HepG2 (cell line): ENCODE measurements around the gene COBLL1. TPM values are rescaled to one million over a fixed set of nuclear protein-coding genes. Genes with fewer than 3 reads are reported as not detected.
A peak's percentile ranks its signal among the peaks of the same experiment; 100 is the strongest.

Experiments used
- ATF7 ChIP-seq, 2 experiments: fragments of 450-650 bp in 1 of 2; sonication (generic) in 1 of 2; formaldehyde crosslinking in 1 of 2; IDR thresholded peaks; 2 replicates each; pipeline versions ENCODE4 v1.4.0 to v1.6.1; 2016 to 2020; ENCODE audit warnings: antibody characterized with exemption in 1 of 2, mild to moderate bottlenecking in 1 of 2, missing genetic modification reagents in 1 of 2
- CREM ChIP-seq, 2 experiments: sonication (generic) in 1 of 2; formaldehyde crosslinking in 1 of 2; IDR thresholded peaks; 2 replicates each; pipeline versions ENCODE4 v1.4.0 to v1.6.1; 2016 to 2020; ENCODE audit warnings: antibody characterized with exemption in 1 of 2, mild to moderate bottlenecking in 1 of 2, missing genetic modification reagents in 1 of 2
- KDM4B ChIP-seq: sonication (generic); formaldehyde crosslinking; IDR thresholded peaks from 2 replicates; pipeline ENCODE4 v1.4.0; 2020; ENCODE audit warnings: missing genetic modification reagents
- MTERF4 ChIP-seq: sonication (generic); formaldehyde crosslinking; IDR thresholded peaks from 2 replicates; pipeline ENCODE4 v1.8.0; 2023; ENCODE audit warnings: mild to moderate bottlenecking, missing genetic modification reagents
- PRMT3 ChIP-seq: sonication (generic); formaldehyde crosslinking; IDR thresholded peaks from 2 replicates; pipeline ENCODE4 v1.8.1; 2022; ENCODE audit warnings: low read depth, mild to moderate bottlenecking, moderate library complexity, missing genetic modification reagents, borderline replicate concordance
- SKIL ChIP-seq: sonication (generic); formaldehyde crosslinking; IDR thresholded peaks from 2 replicates; pipeline ENCODE4 v1.8.0; 2022; ENCODE audit warnings: missing genetic modification reagents, mild to moderate bottlenecking, moderate library complexity, borderline replicate concordance
- SP1 ChIP-seq, 2 experiments: fragments of 450-650 bp in 1 of 2; sonication (generic) in 1 of 2; formaldehyde crosslinking in 1 of 2; IDR thresholded peaks; 2 replicates each; pipeline versions ENCODE4 v1.4.0 to v1.6.1; 2016 to 2020; ENCODE audit warnings: missing genetic modification reagents in 1 of 2
- TBL1XR1 ChIP-seq: fragments of 150-350 bp; IDR thresholded peaks from 2 replicates; pipeline ENCODE4 v1.6.1; 2014; ENCODE audit warnings: borderline replicate concordance, low read length; ENCODE audit not compliant: partially characterized antibody
- ZBTB26 ChIP-seq: IDR thresholded peaks from 2 replicates; pipeline ENCODE4 v1.6.1; 2016; ENCODE audit warnings: missing compliant biosample characterization, missing genetic modification reagents, borderline replicate concordance
- ZFP37 ChIP-seq: sonication (generic); formaldehyde crosslinking; IDR thresholded peaks from 2 replicates; pipeline ENCODE4 v1.4.0; 2020; ENCODE audit warnings: missing genetic modification reagents, borderline replicate concordance
- ZFYVE20 ChIP-seq: sonication (generic); formaldehyde crosslinking; IDR thresholded peaks from 2 replicates; pipeline ENCODE4 v1.8.0; 2023; ENCODE audit warnings: low read depth, mild to moderate bottlenecking, moderate library complexity, missing genetic modification reagents, borderline replicate concordance
- ZNF121 ChIP-seq: sonication (generic); formaldehyde crosslinking; IDR thresholded peaks from 2 replicates; pipeline ENCODE4 v1.5.0; 2020; ENCODE audit warnings: mild to moderate bottlenecking, missing genetic modification reagents
- ZNF205 ChIP-seq: IDR thresholded peaks from 2 replicates; pipeline ENCODE4 v1.6.1; 2018; ENCODE audit warnings: missing biosample characterization, missing genetic modification reagents
- ZNF253 ChIP-seq: sonication (generic); formaldehyde crosslinking; IDR thresholded peaks from 2 replicates; pipeline ENCODE4 v1.8.0; 2022; ENCODE audit warnings: mild to moderate bottlenecking, missing genetic modification reagents, borderline replicate concordance
- ZNF510 ChIP-seq: sonication (generic); formaldehyde crosslinking; IDR thresholded peaks from 2 replicates; pipeline ENCODE4 v1.4.0; 2020; ENCODE audit warnings: low read depth, mild to moderate bottlenecking, missing genetic modification reagents
- ZNF513 ChIP-seq: sonication (generic); formaldehyde crosslinking; conservative IDR thresholded peaks from 2 replicates; pipeline ENCODE4 v1.5.0; 2020; ENCODE audit warnings: missing genetic modification reagents
- ZNF598 ChIP-seq: sonication (generic); formaldehyde crosslinking; IDR thresholded peaks from 2 replicates; pipeline ENCODE4 v1.5.1; 2020; ENCODE audit warnings: mild to moderate bottlenecking, missing genetic modification reagents, borderline replicate concordance
- ZNF749 ChIP-seq: sonication (generic); formaldehyde crosslinking; IDR thresholded peaks from 2 replicates; pipeline ENCODE4 v1.8.0; 2022; ENCODE audit warnings: mild to moderate bottlenecking, missing genetic modification reagents, moderate library complexity, borderline replicate concordance
- ZNF776 ChIP-seq: sonication (generic); formaldehyde crosslinking; IDR thresholded peaks from 2 replicates; pipeline ENCODE4 v1.4.0; 2020; ENCODE audit warnings: mild to moderate bottlenecking, missing genetic modification reagents
- ZNF800 ChIP-seq: sonication (generic); formaldehyde crosslinking; IDR thresholded peaks from 2 replicates; pipeline ENCODE4 v1.4.0; 2020; ENCODE audit warnings: missing genetic modification reagents
- polyA plus RNA-seq, 8 experiments: library from polyadenylated mRNA; depleted of rRNA in 3 of 8; stranded (reverse) in 7 of 8; unstranded in 1 of 8; fragments of >200 nt; fragmentation: Illumina TruSeq in 4 of 8; extraction: Trizol in 4 of 8; gene quantifications; 2 replicates each; pipeline versions ENCODE4 v1.2.1 to v1.2.3, GENCODE V29; 2011 to 2016; ENCODE audit warnings: low read depth in 4 of 8, missing spikeins in 1 of 8, mixed read lengths in 1 of 8; ENCODE audit not compliant: insufficient read depth in 1 of 8
- total RNA-seq, 5 experiments: library from RNA; depleted of rRNA; stranded (reverse); fragments of >200 nt; fragmentation: Illumina TruSeq; extraction: Trizol; gene quantifications; 2 replicates each; pipeline ENCODE4 v1.2.3, GENCODE V29; 2016; ENCODE audit warnings: low read depth in 1 of 5
- TF ChIP-seq, protein P1 (sequence below): sonication (generic); formaldehyde crosslinking; IDR thresholded peaks from 2 replicates; pipeline ENCODE4 v1.8.1; 2023; ENCODE audit warnings: mild to moderate bottlenecking, missing genetic modification reagents

Gene COBLL1
- total and polyA plus RNA-seq, 2 of the 13 experiments (the other 11 are each of a cell fraction or from before 2014, with no cell fraction given), result 32.6 to 86.8 TPM

DNA sequence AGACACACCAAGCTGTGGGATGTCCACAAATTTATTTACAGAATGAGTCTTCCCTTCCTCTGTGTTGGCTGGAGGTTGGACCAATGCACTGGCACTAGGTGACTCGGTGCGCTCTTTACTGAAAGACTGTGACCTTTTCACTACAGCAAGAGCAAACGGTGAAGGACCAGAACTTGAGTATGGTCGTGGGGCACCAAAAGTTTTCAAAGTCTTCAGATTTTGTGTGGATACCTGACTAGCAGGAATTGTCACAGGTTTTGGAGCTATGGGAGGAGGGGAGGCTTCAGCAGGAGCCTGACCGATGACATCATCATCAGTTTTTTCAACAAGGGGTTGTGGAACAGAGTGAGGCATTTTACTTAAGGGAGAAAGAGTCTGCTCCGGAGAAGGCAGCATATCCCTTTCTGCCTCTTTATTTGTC is 147.3 kb downstream of the COBLL1 start (continued):
- TF ChIP-seq ZNF513 (CRISPR knock-in tag), result no peak
- TF ChIP-seq ZNF749 (CRISPR knock-in tag), result no peak
- no peak for TF ChIP-seq KDM4B (CRISPR knock-in tag)
- TF ChIP-seq MTERF4 (CRISPR knock-in tag), result no peak
- TF ChIP-seq, protein P1, sequence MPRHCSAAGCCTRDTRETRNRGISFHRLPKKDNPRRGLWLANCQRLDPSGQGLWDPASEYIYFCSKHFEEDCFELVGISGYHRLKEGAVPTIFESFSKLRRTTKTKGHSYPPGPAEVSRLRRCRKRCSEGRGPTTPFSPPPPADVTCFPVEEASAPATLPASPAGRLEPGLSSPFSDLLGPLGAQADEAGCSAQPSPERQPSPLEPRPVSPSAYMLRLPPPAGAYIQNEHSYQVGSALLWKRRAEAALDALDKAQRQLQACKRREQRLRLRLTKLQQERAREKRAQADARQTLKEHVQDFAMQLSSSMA (CRISPR knock-in tag), result no peak
- no peak for TF ChIP-seq ZBTB26 (CRISPR knock-in tag)
- no peak for TF ChIP-seq ZNF776 (CRISPR knock-in tag)
- no peak for TF ChIP-seq ZFP37 (CRISPR knock-in tag)
- TF ChIP-seq ZNF205 (CRISPR knock-in tag), result no peak; the same call in 1 of the 2 replicates
- TF ChIP-seq ATF7 (IDR thresholded peaks at IDR 0.05), result peak; percentile 97
- TF ChIP-seq ATF7 (CRISPR knock-in tag; IDR thresholded peaks at IDR 0.05), result no peak
- no peak for TF ChIP-seq ZNF510 (CRISPR knock-in tag)
- no peak for TF ChIP-seq SP1 (IDR thresholded peaks at IDR 0.05)
- TF ChIP-seq SP1 (CRISPR knock-in tag; IDR thresholded peaks at IDR 0.05), result no peak
- TF ChIP-seq ZNF253 (CRISPR knock-in tag), result no peak
- TF ChIP-seq ZNF800 (CRISPR knock-in tag), result no peak
- no peak for TF ChIP-seq ZNF598 (CRISPR knock-in tag)
- TF ChIP-seq CREM (IDR thresholded peaks at IDR 0.05), result no peak
- no peak for TF ChIP-seq CREM (CRISPR knock-in tag; IDR thresholded peaks at IDR 0.05)
- TF ChIP-seq PRMT3 (CRISPR knock-in tag), result no peak
- no peak for TF ChIP-seq ZFYVE20 (CRISPR knock-in tag)
- TF ChIP-seq ZNF121 (CRISPR knock-in tag), result no peak
- peak; percentile 9 for TF ChIP-seq TBL1XR1
- TF ChIP-seq SKIL, result no peak
